ENCODE results near the gene KLRF1. TPM values are rescaled to one million over a fixed set of nuclear protein-coding genes. Genes with fewer than 3 reads are reported as not detected.

The KLRF1 gene
- total and polyA plus RNA-seq, 2 donors (not counting 1 experiment from before 2014, with no cell fraction given) = 1.0 to 1.7 TPM

DNA sequence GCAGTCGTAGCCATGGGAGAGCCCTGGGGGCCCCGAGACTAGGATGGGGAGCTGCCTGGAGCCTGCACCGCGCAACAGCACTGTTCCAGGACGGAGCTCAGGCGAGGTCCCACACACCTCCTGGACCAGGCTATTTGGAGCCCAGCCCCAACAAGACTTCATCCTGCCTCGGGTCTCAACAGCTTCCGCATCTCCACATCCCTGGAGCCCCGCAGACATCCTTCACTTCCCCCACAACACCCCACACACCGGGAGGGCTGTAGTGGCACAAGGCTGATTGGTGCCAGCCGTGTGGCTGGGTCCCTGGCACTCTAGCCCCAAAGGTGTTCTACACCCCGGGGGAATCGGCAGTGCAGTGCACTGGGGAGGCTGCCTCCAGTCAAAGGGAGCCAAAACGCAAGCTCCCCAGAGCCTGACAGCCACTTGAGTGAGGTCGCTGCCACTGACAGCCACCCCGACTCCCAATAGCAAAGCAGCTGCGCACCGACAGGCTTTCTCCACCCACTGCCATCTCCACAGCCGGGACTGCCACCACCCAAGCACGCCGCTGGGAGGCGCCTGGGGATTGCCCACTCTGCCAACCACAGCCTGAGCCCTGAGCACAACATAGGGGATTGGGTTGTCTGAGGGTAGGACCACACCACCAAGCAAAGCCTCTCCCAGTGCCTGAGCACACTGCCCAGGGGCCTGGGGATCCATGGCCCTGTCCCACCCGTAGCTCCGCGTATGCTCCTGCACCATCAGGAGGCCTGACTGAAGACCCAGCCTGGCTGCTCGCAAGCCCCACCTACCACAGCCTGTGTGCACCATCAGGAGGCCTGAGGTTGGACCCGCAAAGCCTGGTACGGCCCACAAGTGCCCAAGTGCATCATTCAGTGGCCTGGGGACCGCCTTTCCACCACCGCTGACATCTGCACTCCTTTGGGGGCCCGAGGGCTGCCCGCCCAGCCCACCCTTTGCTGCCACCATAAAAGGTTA lies 13.2 kb upstream of the KLRF1 start:
- H4K20me1 ChIP-seq (ENCODE audit: control insufficient read depth, insufficient read depth, low read length, poor library complexity, severe bottlenecking) = no peaks in the 10 kb centered on the region
- peak overlapping the region; percentile 84 for H3K4me2 ChIP-seq (replicated peaks; ENCODE audit: low read depth, low read length, poor library complexity, severe bottlenecking)
- H3K79me2 ChIP-seq (ENCODE audit: control insufficient read depth, insufficient read depth, low read length) = no peaks in the 10 kb centered on the region
- no peak overlapping the region for H3K27ac ChIP-seq (ENCODE audit: low read length in 2 of 2)
- H3K9me3 ChIP-seq (ENCODE audit: control extremely low read depth in 1 of 3, control insufficient read depth in 2 of 3, insufficient read depth in 1 of 3, low read length in 2 of 3) = no peaks in the 10 kb centered on the region
- H3K4me3 Mint-ChIP-seq = peak overlapping the region; percentile 77
- peaks cover 0 to 9% (median 0%) of the 10 kb centered on the region in 4 experiments for H3K27me3 ChIP-seq (replicated peaks in 1 of 4; ENCODE audit: control extremely low read depth in 1 of 4, control insufficient read depth in 3 of 4, insufficient read depth in 4 of 4, low read length in 3 of 4)
- ATAC-seq (ENCODE audit: low read depth) (peak; percentile 97), DNase-seq (peak; percentile 88)
- ChIA-PET POLR2A (interaction anchor here (0.5 kb wide), 1 partner anchor 88 kb away, joined by 5 read pairs; no protein-coding TSS in a partner anchor), CTCF (interaction anchor here (0.6 to 13.7 kb wide), 33 partner anchors 9 to 482 kb away, joined by 3 to 118 read pairs (median 4); partner anchors contain the start of genes CD69, CLEC12B and CLEC2A)
- H3K27ac Mint-ChIP-seq = no peak overlapping the region
- H3K4me1 Mint-ChIP-seq = peaks cover 21% of the 10 kb centered on the region
- peaks cover 10 to 23% of the 10 kb centered on the region in 2 donors for H3K4me1 ChIP-seq (ENCODE audit: control insufficient read depth in 2 of 2, insufficient read depth in 2 of 2, low read length in 2 of 2)
- H2AFZ ChIP-seq (ENCODE audit: insufficient read depth, low read depth, low read length, poor library complexity, severe bottlenecking) = peak overlapping the region; percentile 81
- H3K4me3 ChIP-seq (ENCODE audit: control extremely low read depth in 1 of 5, extremely low read depth in 1 of 5, insufficient read depth in 1 of 5, low read depth in 2 of 5, low read length in 4 of 5) = peak overlapping the region in 4 of 5 experiments; percentile 33 to 63 (median 48)
- WGBS (ENCODE audit: insufficient coverage) = 29% methylated on average over 25 of the region's 32 CpGs
- intact Hi-C loops (cut with micrococcal nuclease) = loop anchor here (1.0 to 5.0 kb wide), 4 partner anchors 53 to 326 kb away; partner anchors contain the start of gene CLEC2B
- no peak for TF ChIP-seq EZH2 (IDR thresholded peaks at IDR 0.05; ENCODE audit: borderline replicate concordance, insufficient read depth, low read depth, low read length, poor library complexity, severe bottlenecking)
- TF ChIP-seq, protein P1, sequence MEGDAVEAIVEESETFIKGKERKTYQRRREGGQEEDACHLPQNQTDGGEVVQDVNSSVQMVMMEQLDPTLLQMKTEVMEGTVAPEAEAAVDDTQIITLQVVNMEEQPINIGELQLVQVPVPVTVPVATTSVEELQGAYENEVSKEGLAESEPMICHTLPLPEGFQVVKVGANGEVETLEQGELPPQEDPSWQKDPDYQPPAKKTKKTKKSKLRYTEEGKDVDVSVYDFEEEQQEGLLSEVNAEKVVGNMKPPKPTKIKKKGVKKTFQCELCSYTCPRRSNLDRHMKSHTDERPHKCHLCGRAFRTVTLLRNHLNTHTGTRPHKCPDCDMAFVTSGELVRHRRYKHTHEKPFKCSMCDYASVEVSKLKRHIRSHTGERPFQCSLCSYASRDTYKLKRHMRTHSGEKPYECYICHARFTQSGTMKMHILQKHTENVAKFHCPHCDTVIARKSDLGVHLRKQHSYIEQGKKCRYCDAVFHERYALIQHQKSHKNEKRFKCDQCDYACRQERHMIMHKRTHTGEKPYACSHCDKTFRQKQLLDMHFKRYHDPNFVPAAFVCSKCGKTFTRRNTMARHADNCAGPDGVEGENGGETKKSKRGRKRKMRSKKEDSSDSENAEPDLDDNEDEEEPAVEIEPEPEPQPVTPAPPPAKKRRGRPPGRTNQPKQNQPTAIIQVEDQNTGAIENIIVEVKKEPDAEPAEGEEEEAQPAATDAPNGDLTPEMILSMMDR (IDR thresholded peaks at IDR 0.05) = peak; percentile 93
- peak overlapping the region; percentile 61 for H3K9ac ChIP-seq (ENCODE audit: low read length)
- no peaks in the 10 kb centered on the region for H3K36me3 ChIP-seq (replicated peaks in 1 of 2; ENCODE audit: control extremely low read depth in 1 of 2, control insufficient read depth in 1 of 2, extremely low read depth in 1 of 2, insufficient read depth in 2 of 2, low read length in 1 of 2)
- H3K27me3 Mint-ChIP-seq = peaks cover 23% of the 10 kb centered on the region
- H3K9me3 Mint-ChIP-seq (ENCODE audit: insufficient read depth) = no peaks in the 10 kb centered on the region

Measured in B cell (primary cell).